Karpas-422 (cell line): ENCODE data around the gene ULK4. TPM values are rescaled to one million over a fixed set of nuclear protein-coding genes. Genes with fewer than 3 reads are reported as not detected.
A peak's percentile ranks its signal among the peaks of the same experiment; 100 is the strongest.

ENCODE experiments used
- DNase-seq: peaks from one replicate; pipeline ENCODE4 v3.0.0-alpha.2; 2015
- H2AFZ ChIP-seq: fragments of 200-600 bp; sonication (generic); 2 replicates; pipeline ENCODE4 v1.6.1; 2014; ENCODE audit warnings: antibody characterized with exemption, low read length, mixed read lengths
- H3K27ac ChIP-seq: fragments of 200-600 bp; sonication (generic); 2 replicates; pipeline ENCODE4 v1.5.1; 2014; ENCODE audit warnings: mild to moderate bottlenecking, low read length, moderate library complexity
- H3K27me3 ChIP-seq: fragments of 200-600 bp; sonication (generic); 2 replicates; pipeline ENCODE4 v1.6.1; 2014; ENCODE audit warnings: low read length, mixed read lengths
- H3K36me3 ChIP-seq: fragments of 200-600 bp; sonication (generic); 2 replicates; pipeline ENCODE4 v1.6.1; 2014; ENCODE audit warnings: low read length, mixed read lengths; ENCODE audit not compliant: insufficient read depth
- H3K4me1 ChIP-seq: fragments of 200-600 bp; sonication (generic); 2 replicates; pipeline ENCODE4 v1.6.1; 2014; ENCODE audit warnings: mild to moderate bottlenecking, low read length, mixed read lengths
- H3K4me2 ChIP-seq: fragments of 200-600 bp; sonication (generic); 2 replicates; pipeline ENCODE4 v1.6.1; 2014; ENCODE audit warnings: low read length, low read depth, mild to moderate bottlenecking; ENCODE audit not compliant: poor library complexity, severe bottlenecking
- H3K4me3 ChIP-seq: fragments of 200-600 bp; sonication (generic); 2 replicates; pipeline ENCODE4 v1.5.1; 2014; ENCODE audit warnings: mild to moderate bottlenecking, antibody characterized with exemption, low read length, mixed read lengths
- H3K79me2 ChIP-seq: fragments of 200-600 bp; sonication (generic); 2 replicates; pipeline ENCODE4 v1.6.1; 2014; ENCODE audit warnings: mild to moderate bottlenecking, low read length, mixed read lengths
- H3K9ac ChIP-seq: fragments of 200-600 bp; sonication (generic); 2 replicates; pipeline ENCODE4 v1.6.0; 2014; ENCODE audit warnings: low read length
- H3K9me2 ChIP-seq: fragments of 200-600 bp; sonication (generic), shearing (Covaris generic); replicated peaks from 2 replicates; pipeline ENCODE4 v1.6.0; 2014; ENCODE audit warnings: mild to moderate bottlenecking, low read length, moderate library complexity; ENCODE audit not compliant: insufficient read depth
- H3K9me3 ChIP-seq: fragments of 300-700, 200-600 bp; sonication (generic); 2 replicates; pipeline ENCODE4 v1.6.1; 2014; ENCODE audit warnings: low read length, mixed read lengths
- H4K20me1 ChIP-seq: fragments of 200-600 bp; sonication (generic); 2 replicates; pipeline ENCODE4 v1.6.1; 2014; ENCODE audit warnings: mild to moderate bottlenecking, antibody characterized with exemption, low read length, low read depth; ENCODE audit not compliant: insufficient read depth
- total RNA-seq: library from RNA; depleted of rRNA; stranded (reverse); fragments of >200 nt; shearing (Covaris generic); gene quantifications from 2 replicates; pipeline ENCODE4 v1.2.3, GENCODE V29; 2014; ENCODE audit warnings: low replicate concordance

Gene ULK4
- total RNA-seq, 1 experiment from 2014 or later: 8.8 TPM

- H3K4me1 ChIP-seq: peaks cover 30% of the 10 kb centered on the region
Observed at GRCh38 chr3:41209646-41210045, 752.3 kb downstream of the ULK4 start.

GRCh38 chr3:41208507-41209220, 753.2 kb downstream of the ULK4 start:
- peaks cover 86% of the 10 kb centered on the region for H4K20me1 ChIP-seq
- H3K4me2 ChIP-seq: no peak overlapping the region
- peaks cover 7% of the 10 kb centered on the region for H3K36me3 ChIP-seq
- no peaks in the 10 kb centered on the region for H3K9me3 ChIP-seq
- peaks cover 99% of the 10 kb centered on the region for H3K79me2 ChIP-seq
- H3K9ac ChIP-seq: no peak overlapping the region
- no peak overlapping the region for H3K4me3 ChIP-seq
- no peaks in the 10 kb centered on the region for H3K27me3 ChIP-seq
- H2AFZ ChIP-seq: no peak overlapping the region
- no peak overlapping the region for H3K27ac ChIP-seq
- peaks cover 29% of the 10 kb centered on the region for H3K4me1 ChIP-seq
- no peak for DNase-seq
- H3K9me2 ChIP-seq: no peaks in the 10 kb centered on the region

More at GRCh38 chr3:41209646-41210045, 752.3 kb downstream of the ULK4 start:
- Histone ChIP-seq H3K9ac (no peak overlapping the region), H3K9me3 (no peaks in the 10 kb centered on the region), H3K4me3 (no peak overlapping the region), H3K79me2 (peaks cover 99% of the 10 kb centered on the region), H3K4me2 (no peak overlapping the region), H3K9me2 (no peaks in the 10 kb centered on the region), H3K27ac (no peak overlapping the region), H3K27me3 (no peaks in the 10 kb centered on the region), H3K36me3 (peaks cover 7% of the 10 kb centered on the region; the same call in 1 of the 2 replicates), H2AFZ (no peak overlapping the region), H4K20me1 (peaks cover 85% of the 10 kb centered on the region)
- DNase-seq: no peak

- Histone ChIP-seq H3K4me1 (peaks cover 29% of the 10 kb centered on the region), H3K9me2 (no peaks in the 10 kb centered on the region), H2AFZ (no peak overlapping the region), H4K20me1 (peaks cover 88% of the 10 kb centered on the region), H3K4me3 (no peak overlapping the region), H3K27me3 (no peaks in the 10 kb centered on the region), H3K36me3 (peaks cover 3% of the 10 kb centered on the region), H3K9ac (no peak overlapping the region), H3K9me3 (no peaks in the 10 kb centered on the region), H3K79me2 (peaks cover 99% of the 10 kb centered on the region), H3K4me2 (no peak overlapping the region), H3K27ac (no peak overlapping the region)
- no peak for DNase-seq
Observed at GRCh38 chr3:41207355-41207754, 754.5 kb downstream of the ULK4 start.

GRCh38 chr3:41205591-41205990, 756.3 kb downstream of the ULK4 start:
- peaks cover 90% of the 10 kb centered on the region for H4K20me1 ChIP-seq
- H3K27ac ChIP-seq: no peak overlapping the region
- no peaks in the 10 kb centered on the region for H3K27me3 ChIP-seq
- no peak overlapping the region for H3K4me2 ChIP-seq
- no peak for DNase-seq
- H3K9me2 ChIP-seq: no peaks in the 10 kb centered on the region
- peaks cover 41% of the 10 kb centered on the region for H3K4me1 ChIP-seq
- H3K79me2 ChIP-seq: peaks cover 99% of the 10 kb centered on the region
- H3K36me3 ChIP-seq: peaks cover 3% of the 10 kb centered on the region
- no peak overlapping the region for H3K4me3 ChIP-seq
- no peaks in the 10 kb centered on the region for H3K9me3 ChIP-seq
- H3K9ac ChIP-seq: no peak overlapping the region
- no peak overlapping the region for H2AFZ ChIP-seq

GRCh38 chr3:41204369-41204768, 757.5 kb downstream of the ULK4 start:
- Histone ChIP-seq H3K4me3 (no peak overlapping the region), H3K9me2 (no peaks in the 10 kb centered on the region), H4K20me1 (peaks cover 93% of the 10 kb centered on the region), H3K9me3 (no peaks in the 10 kb centered on the region), H3K9ac (no peak overlapping the region), H3K4me2 (peak overlapping the region; percentile 81), H3K4me1 (peaks cover 43% of the 10 kb centered on the region), H3K27me3 (no peaks in the 10 kb centered on the region), H3K79me2 (peaks cover 98% of the 10 kb centered on the region), H3K36me3 (peaks cover 3% of the 10 kb centered on the region), H2AFZ (no peak overlapping the region), H3K27ac (no peak overlapping the region)
- DNase-seq: no peak

GRCh38 chr3:41202834-41203345, 759.0 kb downstream of the ULK4 start:
- peaks cover 49% of the 10 kb centered on the region for H3K4me1 ChIP-seq
- peaks cover 78% of the 10 kb centered on the region for H4K20me1 ChIP-seq
- no peaks in the 10 kb centered on the region; the same call in 1 of the 2 replicates for H3K36me3 ChIP-seq
- no peak for DNase-seq
- H3K4me2 ChIP-seq: peak overlapping the region; percentile 81
- no peaks in the 10 kb centered on the region for H3K9me2 ChIP-seq
- H2AFZ ChIP-seq: no peak overlapping the region
- H3K27me3 ChIP-seq: no peaks in the 10 kb centered on the region
- peak overlapping the region; percentile 91; the same call in 1 of the 2 replicates for H3K4me3 ChIP-seq
- H3K27ac ChIP-seq: no peak overlapping the region
- peaks cover 84% of the 10 kb centered on the region for H3K79me2 ChIP-seq
- no peaks in the 10 kb centered on the region for H3K9me3 ChIP-seq
- no peak overlapping the region for H3K9ac ChIP-seq

- Histone ChIP-seq H3K27ac (no peak overlapping the region), H3K4me3 (peak overlapping the region; percentile 91), H2AFZ (no peak overlapping the region), H3K4me1 (peaks cover 49% of the 10 kb centered on the region), H3K9me2 (no peaks in the 10 kb centered on the region), H3K79me2 (peaks cover 78% of the 10 kb centered on the region), H3K27me3 (no peaks in the 10 kb centered on the region), H3K36me3 (no peaks in the 10 kb centered on the region; the same call in 1 of the 2 replicates), H4K20me1 (peaks cover 72% of the 10 kb centered on the region), H3K4me2 (peak overlapping the region; percentile 81), H3K9me3 (no peaks in the 10 kb centered on the region), H3K9ac (peak overlapping the region; percentile 31; the same call in 1 of the 2 replicates)
- no peak for DNase-seq
Observed at GRCh38 chr3:41202075-41202833, 759.6 kb downstream of the ULK4 start.

- peaks cover 61% of the 10 kb centered on the region for H3K79me2 ChIP-seq
- H3K27me3 ChIP-seq: no peaks in the 10 kb centered on the region
- peak overlapping the region; percentile 81 for H3K4me2 ChIP-seq
- no peaks in the 10 kb centered on the region; the same call in 1 of the 2 replicates for H3K36me3 ChIP-seq
- H3K9ac ChIP-seq: peak overlapping the region; percentile 99
- H2AFZ ChIP-seq: no peak overlapping the region
- H3K9me2 ChIP-seq: no peaks in the 10 kb centered on the region
- H3K9me3 ChIP-seq: no peaks in the 10 kb centered on the region
- H3K27ac ChIP-seq: peak overlapping the region; percentile 44; the same call in 1 of the 2 replicates
- peaks cover 52% of the 10 kb centered on the region for H3K4me1 ChIP-seq
- DNase-seq: peak; percentile 55
- peak overlapping the region; percentile 91 for H3K4me3 ChIP-seq
- peaks cover 56% of the 10 kb centered on the region for H4K20me1 ChIP-seq
Observed at GRCh38 chr3:41200669-41201021, 761.3 kb downstream of the ULK4 start.
